K562 (cell line): Measurements from ENCODE around the gene GPER1. TPM values are rescaled to one million over a fixed set of nuclear protein-coding genes. Genes with fewer than 3 reads are reported as not detected.

Experiments used
- BHLHE40 ChIP-seq: IDR thresholded peaks from 2 replicates; pipeline ENCODE4 v1.6.1; 2011; ENCODE audit warnings: low read length, improper control_type of control experiment
- FOXK2 ChIP-seq, 2 experiments: fragments of 450-650 bp; IDR thresholded peaks in 1 of 2; conservative IDR thresholded peaks in 1 of 2; 2 replicates each; pipeline ENCODE4 v1.6.1; 2016; ENCODE audit warnings: low read depth in 2 of 2, mild to moderate bottlenecking in 1 of 2
- HDAC2 ChIP-seq: fragments of 450-650 bp; IDR thresholded peaks from 2 replicates; pipeline ENCODE4 v1.6.1; 2016; ENCODE audit warnings: mild to moderate bottlenecking
- JUN ChIP-seq, 2 experiments: sonication (generic) in 1 of 2; formaldehyde crosslinking in 1 of 2; IDR thresholded peaks; 2 replicates each; pipeline versions ENCODE4 v1.6.1 to v1.8.0; 2012 to 2022; ENCODE audit warnings: borderline replicate concordance in 2 of 2, mild to moderate bottlenecking in 2 of 2, improper control_type of control experiment in 1 of 2, low read depth in 1 of 2, low read length in 1 of 2, missing genetic modification reagents in 1 of 2
- KAT2B ChIP-seq: IDR thresholded peaks from one replicate; pipeline ENCODE4 v1.6.1; 2012; ENCODE audit warnings: low read depth, mild to moderate bottlenecking, control low read depth, inconsistent platforms, low read length, moderate library complexity
- KAT7 ChIP-seq: sonication (generic); formaldehyde crosslinking; IDR thresholded peaks from 2 replicates; pipeline ENCODE4 v1.8.0; 2022; ENCODE audit warnings: missing genetic modification reagents, mild to moderate bottlenecking, borderline replicate concordance
- MAFF ChIP-seq: IDR thresholded peaks from 2 replicates; pipeline ENCODE4 v1.6.1; 2012; ENCODE audit warnings: low read length, improper control_type of control experiment
- PHB2 ChIP-seq: fragments of 450-650 bp; IDR thresholded peaks from 2 replicates; pipeline ENCODE4 v1.6.1; 2017; ENCODE audit warnings: low read depth
- SMAD1 ChIP-seq: fragments of 150-350 bp; IDR thresholded peaks from 2 replicates; pipeline ENCODE4 v1.6.1; 2014; ENCODE audit warnings: low read length, low read depth; ENCODE audit not compliant: partially characterized antibody
- SMAD4 ChIP-seq: fragments of 250-450 bp; sonication (Bioruptor Pico); conservative IDR thresholded peaks from 2 replicates; pipeline ENCODE4 v1.8.0; 2021; ENCODE audit warnings: inconsistent platforms, mild to moderate bottlenecking, moderate library complexity
- SMARCA5 ChIP-seq: fragments of 450-650 bp; IDR thresholded peaks from 2 replicates; pipeline ENCODE4 v1.6.1; 2016
- TOE1 ChIP-seq, 2 experiments: fragments of 450-650 bp in 1 of 2; sonication (generic) in 1 of 2; formaldehyde crosslinking in 1 of 2; IDR thresholded peaks; 2 replicates each; pipeline versions ENCODE4 v1.7.1 to v1.8.0; 2016 to 2022; ENCODE audit warnings: borderline replicate concordance in 2 of 2, mild to moderate bottlenecking in 2 of 2, antibody characterized with exemption in 1 of 2, inconsistent platforms in 1 of 2, low read depth in 1 of 2, missing genetic modification reagents in 1 of 2, moderate library complexity in 1 of 2
- ZFP1 ChIP-seq: fragments of 450-650 bp; formaldehyde crosslinking; IDR thresholded peaks from 2 replicates; pipeline ENCODE4 v1.4.0; 2020; ENCODE audit warnings: mild to moderate bottlenecking, mixed read lengths
- ZKSCAN1 ChIP-seq: fragments of 150-350 bp; IDR thresholded peaks from 2 replicates; pipeline ENCODE4 v1.6.1; 2016; ENCODE audit warnings: low read depth, low read length
- ZNF174 ChIP-seq: fragments of 250-450 bp; sonication (Bioruptor Pico); IDR thresholded peaks from 2 replicates; pipeline ENCODE4 v1.4.0; 2020; ENCODE audit warnings: mild to moderate bottlenecking
- ZNF589 ChIP-seq: fragments of 200-800 bp; sonication (Bioruptor generic); IDR thresholded peaks from 2 replicates; pipeline ENCODE4 v1.6.1; 2016; ENCODE audit warnings: low read depth, missing genetic modification characterization, missing compliant biosample characterization
- polyA plus RNA-seq, 8 experiments: library from polyadenylated mRNA; depleted of rRNA in 4 of 8; stranded (reverse) in 5 of 8; unstranded in 3 of 8; fragments of >200 nt; fragmentation: Nextera tagmentation in 2 of 8; fragmentation: Illumina TruSeq in 1 of 8; extraction: Ambion mirVana in 2 of 8; extraction: Trizol in 1 of 8; gene quantifications; 2 replicates each; pipeline versions ENCODE4 v1.2.1 to v1.2.3, GENCODE V29; 2011 to 2014; ENCODE audit warnings: inconsistent platforms in 1 of 8, missing spikeins in 1 of 8
- total RNA-seq, 7 experiments: library from RNA; depleted of rRNA in 6 of 7; stranded (reverse); fragments of >200 nt in 6 of 7; fragmentation: Illumina TruSeq in 2 of 7; extraction: Trizol in 2 of 7; gene quantifications; 2 replicates each; pipeline versions ENCODE4 v1.2.1 to v1.2.3, GENCODE V29; 2011 to 2021; ENCODE audit warnings: low replicate concordance in 1 of 7
- TF ChIP-seq, protein P1 (sequence below): fragments of 450-650 bp; formaldehyde crosslinking; IDR thresholded peaks from 2 replicates; pipeline ENCODE4 v1.4.0; 2020; ENCODE audit warnings: mild to moderate bottlenecking, moderate library complexity
- TF ChIP-seq, protein P2 (sequence below): fragments of 250-450 bp; sonication (Bioruptor Pico); IDR thresholded peaks from 2 replicates; pipeline ENCODE4 v1.8.0; 2022; ENCODE audit warnings: moderate library complexity, mild to moderate bottlenecking, inconsistent platforms
- TF ChIP-seq, protein P3 (sequence below): fragments of 200-800 bp; sonication (Bioruptor generic); IDR thresholded peaks from 2 replicates; pipeline ENCODE4 v1.6.1; 2016; ENCODE audit warnings: missing genetic modification characterization, missing compliant biosample characterization

Gene GPER1
- total and polyA plus RNA-seq, 9 of the 15 experiments (the other 6 are each of a cell fraction or from before 2014, with no cell fraction given): 0.04 to 0.09 (median 0.08) TPM; not detected in 6

DNA sequence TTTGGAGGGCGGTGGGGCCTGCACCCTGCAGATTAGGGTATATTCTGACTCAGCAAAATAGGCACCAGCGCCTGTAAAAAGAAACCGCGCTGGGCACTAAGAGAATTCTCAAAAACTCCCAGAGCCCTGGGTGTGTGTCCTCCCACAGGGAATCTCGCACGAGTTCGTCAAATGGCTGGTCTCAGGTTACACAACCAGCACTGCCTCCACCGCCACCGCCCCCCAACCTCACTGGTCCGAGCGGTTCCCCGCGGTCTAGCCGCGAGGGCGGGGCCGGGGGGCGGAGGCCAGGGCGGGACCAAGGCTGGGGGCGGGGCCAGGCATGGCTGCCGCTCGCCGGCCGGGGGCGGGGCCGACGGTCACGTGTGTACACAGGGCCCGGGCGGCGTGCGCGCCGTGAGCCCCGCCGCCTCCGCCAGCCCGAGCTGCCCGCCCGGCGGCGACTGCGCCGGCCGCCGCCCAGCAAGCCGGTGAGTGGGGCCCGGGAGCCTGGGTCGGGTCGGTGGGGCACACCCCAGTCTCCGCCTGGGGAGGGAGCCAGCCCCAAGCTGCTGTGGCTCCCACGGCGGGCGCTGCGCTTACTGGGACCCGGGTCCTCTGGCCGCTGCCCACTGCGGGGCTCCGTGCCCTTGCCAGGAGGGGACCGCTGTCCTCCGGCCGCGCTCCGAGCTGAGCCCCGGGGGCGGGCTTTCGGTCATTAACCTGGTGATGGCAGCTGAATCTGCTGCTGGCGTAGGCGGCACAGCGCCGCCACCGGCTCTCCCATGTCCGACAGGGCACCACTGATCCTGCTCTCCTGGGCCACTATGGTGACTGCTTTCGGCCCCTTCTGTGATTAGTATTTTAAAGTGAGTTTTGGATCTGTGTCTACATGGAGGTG, 43.5 kb upstream of the GPER1 start, which contains the start of gene GPR146 (continued):
- TF ChIP-seq, protein P1, sequence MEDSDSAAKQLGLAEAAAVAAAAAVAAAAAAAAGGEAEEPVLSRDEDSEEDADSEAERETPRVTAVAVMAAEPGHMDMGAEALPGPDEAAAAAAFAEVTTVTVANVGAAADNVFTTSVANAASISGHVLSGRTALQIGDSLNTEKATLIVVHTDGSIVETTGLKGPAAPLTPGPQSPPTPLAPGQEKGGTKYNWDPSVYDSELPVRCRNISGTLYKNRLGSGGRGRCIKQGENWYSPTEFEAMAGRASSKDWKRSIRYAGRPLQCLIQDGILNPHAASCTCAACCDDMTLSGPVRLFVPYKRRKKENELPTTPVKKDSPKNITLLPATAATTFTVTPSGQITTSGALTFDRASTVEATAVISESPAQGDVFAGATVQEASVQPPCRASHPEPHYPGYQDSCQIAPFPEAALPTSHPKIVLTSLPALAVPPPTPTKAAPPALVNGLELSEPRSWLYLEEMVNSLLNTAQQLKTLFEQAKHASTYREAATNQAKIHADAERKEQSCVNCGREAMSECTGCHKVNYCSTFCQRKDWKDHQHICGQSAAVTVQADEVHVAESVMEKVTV: no peak
- TF ChIP-seq KAT7 (no peak), ZNF589 (CRISPR knock-in tag) (0 out of 2 replicates have a peak, but pooled peaks have one; percentile 22), SMARCA5 (no peak), BHLHE40 (peak; percentile 89), ZKSCAN1 (no peak), MAFF (peak; percentile 100), TOE1 (IDR thresholded peaks at IDR 0.05; ENCODE audit: borderline replicate concordance) (no peak), TOE1 (CRISPR knock-in tag; IDR thresholded peaks at IDR 0.05; ENCODE audit: borderline replicate concordance, low read depth) (no peak), SMAD4 (CRISPR knock-in tag) (no peak), FOXK2 (conservative IDR thresholded peaks at IDR 0.05 in 1 of 2, IDR thresholded peaks at IDR 0.05 in 1 of 2; ENCODE audit: low read depth in 2 of 2) (peak; percentile 19 to 35; a peak in 1 of 4 replicates), SMAD1 (no peak), ZFP1 (CRISPR knock-in tag) (no peak), PHB2 (no peak), JUN (IDR thresholded peaks at IDR 0.05; ENCODE audit: borderline replicate concordance, low read depth, low read length) (no peak), JUN (CRISPR knock-in tag; IDR thresholded peaks at IDR 0.05; ENCODE audit: borderline replicate concordance) (no peak), ZNF174 (no peak), KAT2B (no peak), HDAC2 (no peak; the same call in 1 of the 2 replicates)
- TF ChIP-seq, protein P2, sequence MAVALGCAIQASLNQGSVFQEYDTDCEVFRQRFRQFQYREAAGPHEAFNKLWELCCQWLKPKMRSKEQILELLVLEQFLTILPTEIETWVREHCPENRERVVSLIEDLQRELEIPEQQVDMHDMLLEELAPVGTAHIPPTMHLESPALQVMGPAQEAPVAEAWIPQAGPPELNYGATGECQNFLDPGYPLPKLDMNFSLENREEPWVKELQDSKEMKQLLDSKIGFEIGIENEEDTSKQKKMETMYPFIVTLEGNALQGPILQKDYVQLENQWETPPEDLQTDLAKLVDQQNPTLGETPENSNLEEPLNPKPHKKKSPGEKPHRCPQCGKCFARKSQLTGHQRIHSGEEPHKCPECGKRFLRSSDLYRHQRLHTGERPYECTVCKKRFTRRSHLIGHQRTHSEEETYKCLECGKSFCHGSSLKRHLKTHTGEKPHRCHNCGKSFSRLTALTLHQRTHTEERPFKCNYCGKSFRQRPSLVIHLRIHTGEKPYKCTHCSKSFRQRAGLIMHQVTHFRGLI: no peak
- TF ChIP-seq, protein P3, sequence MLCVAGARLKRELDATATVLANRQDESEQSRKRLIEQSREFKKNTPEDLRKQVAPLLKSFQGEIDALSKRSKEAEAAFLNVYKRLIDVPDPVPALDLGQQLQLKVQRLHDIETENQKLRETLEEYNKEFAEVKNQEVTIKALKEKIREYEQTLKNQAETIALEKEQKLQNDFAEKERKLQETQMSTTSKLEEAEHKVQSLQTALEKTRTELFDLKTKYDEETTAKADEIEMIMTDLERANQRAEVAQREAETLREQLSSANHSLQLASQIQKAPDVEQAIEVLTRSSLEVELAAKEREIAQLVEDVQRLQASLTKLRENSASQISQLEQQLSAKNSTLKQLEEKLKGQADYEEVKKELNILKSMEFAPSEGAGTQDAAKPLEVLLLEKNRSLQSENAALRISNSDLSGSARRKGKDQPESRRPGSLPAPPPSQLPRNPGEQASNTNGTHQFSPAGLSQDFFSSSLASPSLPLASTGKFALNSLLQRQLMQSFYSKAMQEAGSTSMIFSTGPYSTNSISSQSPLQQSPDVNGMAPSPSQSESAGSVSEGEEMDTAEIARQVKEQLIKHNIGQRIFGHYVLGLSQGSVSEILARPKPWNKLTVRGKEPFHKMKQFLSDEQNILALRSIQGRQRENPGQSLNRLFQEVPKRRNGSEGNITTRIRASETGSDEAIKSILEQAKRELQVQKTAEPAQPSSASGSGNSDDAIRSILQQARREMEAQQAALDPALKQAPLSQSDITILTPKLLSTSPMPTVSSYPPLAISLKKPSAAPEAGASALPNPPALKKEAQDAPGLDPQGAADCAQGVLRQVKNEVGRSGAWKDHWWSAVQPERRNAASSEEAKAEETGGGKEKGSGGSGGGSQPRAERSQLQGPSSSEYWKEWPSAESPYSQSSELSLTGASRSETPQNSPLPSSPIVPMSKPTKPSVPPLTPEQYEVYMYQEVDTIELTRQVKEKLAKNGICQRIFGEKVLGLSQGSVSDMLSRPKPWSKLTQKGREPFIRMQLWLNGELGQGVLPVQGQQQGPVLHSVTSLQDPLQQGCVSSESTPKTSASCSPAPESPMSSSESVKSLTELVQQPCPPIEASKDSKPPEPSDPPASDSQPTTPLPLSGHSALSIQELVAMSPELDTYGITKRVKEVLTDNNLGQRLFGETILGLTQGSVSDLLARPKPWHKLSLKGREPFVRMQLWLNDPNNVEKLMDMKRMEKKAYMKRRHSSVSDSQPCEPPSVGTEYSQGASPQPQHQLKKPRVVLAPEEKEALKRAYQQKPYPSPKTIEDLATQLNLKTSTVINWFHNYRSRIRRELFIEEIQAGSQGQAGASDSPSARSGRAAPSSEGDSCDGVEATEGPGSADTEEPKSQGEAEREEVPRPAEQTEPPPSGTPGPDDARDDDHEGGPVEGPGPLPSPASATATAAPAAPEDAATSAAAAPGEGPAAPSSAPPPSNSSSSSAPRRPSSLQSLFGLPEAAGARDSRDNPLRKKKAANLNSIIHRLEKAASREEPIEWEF (CRISPR knock-in tag): no peak
